CMK (cell line): ENCODE data around the gene YEATS2.
"Not testable (repeated sequence)": the region's sequence is repeated elsewhere in the genome, so short reads cannot be mapped to it uniquely, and the experiment has no call there.

Experiments
- DNase-seq: peaks from one replicate; pipeline ENCODE4 v3.0.0-alpha.2; 2010; ENCODE audit warnings: low read depth

Gene YEATS2

GRCh38 chr3:183697610-183698317 lies at the start of gene YEATS2:
YEATS2 (plus strand) TSS chr3:183697797; CDS start chr3:183715163, 17,366 bp downstream.
- peak; percentile 32 for DNase-seq

GRCh38 chr3:183650554-183650953 lies 47.0 kb upstream of the YEATS2 start:
- DNase-seq: no peak

DNA sequence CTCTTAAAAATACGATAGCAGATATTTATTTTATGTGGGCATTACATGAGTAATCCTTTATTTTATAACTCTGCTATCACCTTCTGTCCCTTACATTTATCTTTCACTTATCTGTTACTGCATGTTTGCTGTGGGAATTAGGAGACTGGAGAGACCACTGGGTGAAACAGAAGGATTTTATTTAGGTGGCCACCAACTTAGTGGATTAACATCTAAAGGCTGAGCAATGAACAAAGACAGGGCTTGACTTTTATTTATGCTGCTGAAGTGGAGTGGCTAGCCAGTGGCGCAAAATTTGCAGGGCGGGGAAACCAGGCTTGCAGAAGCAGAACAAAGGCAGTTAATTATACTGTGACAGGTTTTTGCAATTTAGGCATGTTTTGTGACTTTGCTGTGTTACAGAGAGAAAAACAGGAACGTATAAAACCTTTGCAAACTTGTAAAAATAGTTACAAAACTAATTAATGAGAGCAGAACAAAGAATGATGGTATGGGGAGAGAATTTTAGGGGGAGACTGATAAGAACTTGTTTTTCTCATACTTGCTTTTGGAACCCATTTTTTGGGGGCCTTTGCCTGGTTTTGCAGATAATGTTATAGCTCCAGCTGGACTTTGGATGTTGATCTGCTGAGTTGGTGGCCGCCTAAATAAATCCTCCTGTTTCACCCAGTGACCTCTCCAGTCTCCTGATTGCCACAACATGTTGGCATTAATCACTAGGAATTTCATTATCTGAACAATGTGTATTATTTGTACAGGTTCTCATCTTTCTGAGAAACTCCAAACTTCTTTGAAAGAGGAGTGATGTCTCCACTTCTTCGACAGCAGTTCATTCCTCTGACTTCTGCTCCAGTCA lies 44.2 kb upstream of the YEATS2 start:
- DNase-seq: peak; percentile 26

DNA sequence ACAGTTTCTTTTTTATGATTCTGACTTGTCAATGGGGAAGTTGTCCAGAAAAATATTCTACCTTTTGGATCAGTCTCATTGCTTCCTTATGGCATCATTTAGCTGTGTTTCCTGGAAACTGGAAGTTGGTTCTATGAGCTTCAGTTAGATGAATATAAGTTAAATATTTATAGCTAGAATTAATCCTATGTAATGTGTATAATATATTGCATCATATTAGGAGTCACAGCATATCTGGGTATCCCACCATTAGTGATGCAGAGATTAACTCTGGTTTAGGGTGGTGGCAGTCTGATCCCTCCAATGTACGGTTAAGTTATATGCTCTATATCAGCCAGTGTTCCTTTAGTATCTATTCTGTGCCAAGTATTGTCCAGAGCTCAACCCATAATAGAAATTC lies 42.9 kb upstream of the YEATS2 start:
- no peak for DNase-seq

DNA sequence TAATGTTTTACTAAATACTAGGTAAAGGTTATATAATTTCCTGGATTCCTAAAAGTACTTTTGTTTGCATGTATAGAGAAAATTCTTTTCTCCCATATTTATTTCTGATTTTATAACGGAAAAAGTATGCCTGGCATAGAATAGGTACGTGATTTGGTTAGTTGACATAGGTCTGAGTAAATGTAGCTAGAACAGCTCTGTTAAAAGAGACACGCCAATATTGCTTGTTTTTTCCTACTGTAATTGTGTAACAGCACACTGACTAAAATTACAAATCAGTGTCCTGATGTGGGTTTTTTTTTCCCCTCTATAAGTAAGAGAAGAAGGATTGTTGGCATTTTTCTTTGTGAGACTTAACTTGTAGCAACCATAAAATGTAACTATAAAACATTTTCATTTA lies 35.5 kb upstream of the YEATS2 start:
- no peak for DNase-seq

GRCh38 chr3:183664913-183665381 lies 32.6 kb upstream of the YEATS2 start:
- DNase-seq: no peak

- DNase-seq: no peak
Observed at GRCh38 chr3:183680061-183680460, 17.5 kb upstream of the YEATS2 start.

- DNase-seq: no peak
Observed at GRCh38 chr3:183687705-183688104, 9.9 kb upstream of the YEATS2 start.

DNA sequence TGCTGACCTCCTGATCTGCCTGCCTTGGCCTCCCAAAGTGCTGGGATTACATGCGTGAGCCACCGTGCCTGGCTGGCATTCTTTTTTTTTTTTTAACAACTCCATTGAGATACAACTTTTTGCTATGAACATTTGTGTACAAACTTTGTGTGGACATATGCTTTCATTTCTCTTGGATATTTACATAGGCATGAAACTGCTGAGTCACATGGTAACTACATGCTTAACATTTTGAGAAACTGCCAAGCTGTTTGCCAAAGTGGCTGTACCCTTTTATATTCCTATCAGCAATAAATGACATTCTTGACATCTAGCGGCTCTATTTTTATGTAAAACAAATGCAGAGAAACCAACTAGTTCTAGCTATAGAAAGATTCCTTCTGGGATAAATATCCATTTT lies 8.7 kb upstream of the YEATS2 start:
- DNase-seq: no peak

GRCh38 chr3:183689621-183690020 lies 8.0 kb upstream of the YEATS2 start:
- not testable (repeated sequence) for DNase-seq

DNA sequence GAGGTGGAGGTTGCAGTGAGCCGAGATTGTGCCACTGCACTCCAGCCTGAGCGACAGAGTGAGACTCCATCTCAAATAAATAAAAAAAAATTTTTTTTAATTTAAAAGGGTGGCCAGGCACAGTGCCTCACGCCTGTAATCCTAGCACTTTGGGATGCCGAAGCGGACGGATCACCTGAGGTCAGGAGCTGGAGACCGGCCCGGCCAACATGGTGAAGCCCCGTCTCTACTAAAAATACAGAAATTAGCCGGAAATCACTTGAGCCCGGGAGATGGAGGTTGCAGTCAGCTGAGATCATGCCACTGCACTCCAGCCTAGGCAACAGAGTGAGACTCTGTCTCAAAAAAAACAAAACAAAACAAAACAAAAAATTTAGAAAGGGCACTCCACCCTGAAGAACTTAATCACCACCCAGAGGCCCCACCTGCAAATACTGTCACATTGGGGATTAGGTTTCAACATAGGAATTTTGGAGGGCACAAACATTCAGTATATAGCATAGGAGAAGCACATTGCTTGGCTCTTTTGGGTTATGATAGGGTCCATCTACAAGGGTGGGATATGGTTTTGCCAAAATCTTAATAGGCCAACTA lies 7.1 kb upstream of the YEATS2 start:
- no peak for DNase-seq

GRCh38 chr3:183692436-183692835 lies 5.2 kb upstream of the YEATS2 start:
- no peak for DNase-seq

DNA sequence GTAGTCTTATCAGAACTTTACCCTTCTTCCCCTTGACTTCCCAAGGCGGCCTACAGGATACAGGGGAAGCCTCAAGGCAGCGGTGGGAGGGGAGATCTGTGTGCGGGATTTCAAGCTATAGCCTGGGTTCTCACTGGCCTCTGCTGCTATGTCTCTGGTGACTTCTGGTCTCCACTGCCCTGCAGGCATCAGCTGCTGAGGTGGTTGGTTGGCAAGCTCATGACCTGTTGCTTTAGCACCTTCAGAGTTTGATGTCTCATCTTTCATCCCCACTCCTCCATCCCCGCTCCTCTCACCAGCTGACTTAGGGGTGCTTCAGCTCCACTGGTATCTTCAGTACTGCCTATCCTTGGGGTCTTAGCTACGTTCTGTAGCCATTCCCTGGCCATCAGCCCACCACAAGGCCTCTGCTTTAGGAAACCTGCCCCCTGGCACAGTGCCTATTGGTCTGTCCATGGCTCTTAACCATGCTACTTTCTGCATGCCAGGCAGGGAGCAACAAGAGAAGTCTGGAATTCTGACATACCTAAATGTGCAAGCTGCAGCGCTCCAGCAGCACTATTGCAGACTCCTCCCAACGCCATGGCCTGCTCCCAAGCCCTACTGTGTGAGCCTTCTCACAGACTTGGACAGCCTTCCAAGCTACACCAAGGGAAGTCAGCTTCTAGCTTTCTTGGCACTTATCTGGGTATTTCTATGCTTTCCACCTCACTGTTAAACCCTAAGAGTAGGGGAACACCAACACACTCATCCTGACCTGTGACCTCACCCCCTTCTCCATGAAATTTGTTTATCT lies 1.8 kb upstream of the YEATS2 start:
- no peak for DNase-seq

GRCh38 chr3:183697123-183697609 lies 431 bp upstream of the YEATS2 start:
- no peak for DNase-seq

GRCh38 chr3:183698318-183698751 lies 738 bp downstream of the YEATS2 start:
- DNase-seq: no peak

GRCh38 chr3:183698756-183699155 lies 1.2 kb downstream of the YEATS2 start:
- peak; percentile 21 for DNase-seq

DNA sequence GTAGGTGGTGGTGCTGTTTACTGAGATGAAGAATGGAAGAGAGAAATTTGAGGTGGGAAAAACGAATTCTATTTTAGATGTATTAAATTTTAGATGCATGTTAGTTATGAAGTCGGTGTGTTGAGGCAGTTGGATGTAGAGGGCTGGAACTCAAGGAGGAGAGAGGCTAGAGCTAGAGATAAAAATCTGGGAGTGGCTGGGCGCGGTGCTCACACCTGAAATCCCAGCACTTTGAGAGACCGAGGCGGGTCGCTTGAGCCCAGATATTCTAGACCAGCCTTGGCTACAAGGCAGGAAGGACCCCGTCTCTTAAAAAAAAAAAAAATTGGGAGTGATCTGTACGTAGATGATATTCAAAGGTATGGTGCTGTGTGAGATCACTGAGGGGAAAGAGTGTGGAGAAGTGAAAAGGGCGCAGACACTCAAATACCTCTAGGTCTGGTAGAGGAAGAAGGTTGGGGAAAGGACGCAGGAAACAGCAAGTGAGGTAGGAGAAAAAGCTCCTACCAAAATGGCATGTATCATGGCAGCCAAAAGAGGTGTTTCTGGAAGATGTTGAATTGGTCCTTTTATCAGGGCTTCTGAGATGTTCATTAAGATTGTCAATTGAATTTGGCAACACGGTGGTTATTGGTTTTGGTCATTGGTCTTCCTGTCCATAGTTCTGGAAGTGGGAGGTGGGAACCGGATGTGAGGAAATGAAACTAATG lies 1.8 kb downstream of the YEATS2 start:
- no peak for DNase-seq

DNA sequence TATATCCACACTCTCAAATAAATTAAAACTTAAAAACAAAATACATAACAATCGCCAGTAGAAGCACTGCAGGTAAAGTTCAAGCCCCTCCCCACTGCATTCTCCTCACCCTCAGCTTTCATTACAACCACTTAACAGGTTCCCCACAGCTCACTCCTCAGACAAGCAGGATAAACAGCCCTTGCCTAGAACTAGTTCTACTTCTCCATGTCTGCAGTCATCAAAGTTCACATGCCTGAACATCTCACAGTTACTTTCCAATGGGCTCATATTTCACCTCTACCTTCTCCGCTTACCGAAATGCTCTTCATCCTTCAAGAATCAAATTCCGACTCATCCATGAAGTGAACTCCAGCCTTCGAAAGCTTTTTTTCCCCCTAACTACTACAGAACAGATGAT lies 4.1 kb downstream of the YEATS2 start:
- DNase-seq: no peak

GRCh38 chr3:183703892-183704291 lies 6.3 kb downstream of the YEATS2 start:
- not testable (repeated sequence) for DNase-seq

- no peak for DNase-seq
Observed at GRCh38 chr3:183710231-183710630, 12.6 kb downstream of the YEATS2 start.

DNA sequence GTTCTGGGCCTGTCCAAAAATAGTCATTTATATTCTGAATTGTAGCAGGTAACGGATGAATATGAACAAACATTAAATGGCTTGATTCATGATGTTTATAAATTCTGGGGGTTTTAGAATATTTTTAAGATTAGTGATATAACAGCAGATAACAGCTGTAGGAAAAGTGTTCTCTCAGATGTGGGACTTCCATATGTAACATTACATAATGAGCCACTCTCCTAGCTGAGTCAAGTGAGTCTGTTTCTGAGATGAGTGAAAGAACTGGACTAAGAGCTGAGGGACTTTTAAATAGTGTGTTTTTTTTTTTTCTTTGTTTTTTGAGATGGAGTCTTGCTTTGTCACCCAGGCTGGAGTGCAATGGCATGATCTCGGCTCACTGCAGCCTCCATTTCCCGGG lies 13.9 kb downstream of the YEATS2 start:
- no peak for DNase-seq
